HepG2 (cell line): ENCODE measurements around the gene PFKFB4. TPM values are rescaled to one million over a fixed set of nuclear protein-coding genes. Genes with fewer than 3 reads are reported as not detected.

ENCODE experiments used
- ATAC-seq: fragments of 200-7000 bp; cut with Tn5 transposase; 3 replicates; pipeline ENCODE4 v1.9.1; 2020; ENCODE audit warnings: mild to moderate bottlenecking, moderate library complexity
- BruUV-seq: library from RNA; stranded (reverse); fragments of 400-500 nt; replicated peaks from 2 replicates; lab custom pipeline; 2021; lab: Mats Ljungman, UMichigan
- CTCF ChIA-PET: fragments of 300-600 bp; formaldehyde crosslinking; extraction: SDS; loops from one replicate; lab custom pipeline; 2021; ENCODE audit warnings: low total read pairs, inconsistent platforms, low intra/inter-chr PET ratio; lab: Yijun Ruan, JAX
- POLR2A ChIA-PET: fragments of 350-600 bp; sonication (Branson Sonifier 250); formaldehyde crosslinking; loops from one replicate; lab custom pipeline; 2020; ENCODE audit warnings: antibody characterized with exemption, inconsistent platforms; lab: Yijun Ruan, JAX
- DNase-seq: peaks from one replicate; pipeline ENCODE4 v3.0.0-alpha.2; 2015; ENCODE audit warnings: low spot score
- FAIRE-seq: peaks from 3 replicates; lab custom pipeline; 2011; peaks lifted over from hg19 to GRCh38; lab: Jason Lieb, UNC
- H2AFZ ChIP-seq: one replicate; pipeline ENCODE4 v1.6.1; 2011; ENCODE audit warnings: low read length, inconsistent platforms
- H3K27ac ChIP-seq: fragments of 300-600 bp; 3 replicates; pipeline ENCODE4 v1.8.0; 2011; ENCODE audit warnings: mixed run types, mild to moderate bottlenecking, mixed read lengths, low read length, inconsistent platforms; ENCODE audit not compliant: insufficient read depth; ENCODE audit errors: extremely low read length
- H3K27me3 ChIP-seq, 2 experiments: fragments of 200-600 bp in 1 of 2; 2 replicates in 1 of 2; 3 replicates in 1 of 2; pipeline versions ENCODE4 v1.6.0 to v1.8.0; 2011; ENCODE audit warnings: low read length in 2 of 2, mild to moderate bottlenecking in 2 of 2, moderate library complexity in 2 of 2, inconsistent platforms in 1 of 2; ENCODE audit not compliant: insufficient read depth in 2 of 2, control insufficient read depth in 1 of 2
- H3K36me3 ChIP-seq, 2 experiments: fragments of 200-600 bp in 1 of 2; replicated peaks in 1 of 2; 2 replicates in 1 of 2; 3 replicates in 1 of 2; pipeline versions ENCODE4 v1.5.1 to v1.8.0; 2011; ENCODE audit warnings: low read length in 2 of 2, inconsistent platforms in 1 of 2; ENCODE audit not compliant: insufficient read depth in 2 of 2, control insufficient read depth in 1 of 2
- H3K4me1 ChIP-seq: 2 replicates; pipeline ENCODE4 v1.5.1; 2012; ENCODE audit warnings: low read length, inconsistent platforms; ENCODE audit not compliant: insufficient read depth
- H3K4me2 ChIP-seq: 2 replicates; pipeline ENCODE4 v1.6.0; 2011; ENCODE audit warnings: low read depth, low read length, inconsistent platforms
- H3K4me3 ChIP-seq, 3 experiments: fragments of 200-600 bp in 1 of 3; sonication (generic), shearing (Covaris generic) in 1 of 3; replicated peaks in 1 of 3; 2 replicates each; pipeline ENCODE4 v1.5.1; 2011 to 2016; ENCODE audit warnings: low read length in 3 of 3, inconsistent platforms in 2 of 3, low read depth in 2 of 3, mild to moderate bottlenecking in 2 of 3, control low read depth in 1 of 3, mixed read lengths in 1 of 3; ENCODE audit not compliant: insufficient read depth in 1 of 3
- H3K79me2 ChIP-seq: one replicate; pipeline ENCODE4 v1.6.1; 2011; ENCODE audit warnings: low read length, inconsistent platforms; ENCODE audit not compliant: insufficient read depth
- H3K9ac ChIP-seq: 2 replicates; pipeline ENCODE4 v1.6.0; 2011; ENCODE audit warnings: mild to moderate bottlenecking, low read depth, low read length, inconsistent platforms; ENCODE audit not compliant: insufficient read depth
- H3K9me3 ChIP-seq: 2 replicates; pipeline ENCODE4 v1.5.1; 2012; ENCODE audit warnings: mild to moderate bottlenecking, low read length
- H4K20me1 ChIP-seq: 2 replicates; pipeline ENCODE4 v1.6.0; 2011; ENCODE audit warnings: inconsistent platforms, mild to moderate bottlenecking, low read length, moderate library complexity; ENCODE audit not compliant: insufficient read depth
- HNF1A ChIP-seq, 2 experiments: sonication (generic) in 1 of 2; formaldehyde crosslinking in 1 of 2; IDR thresholded peaks; 2 replicates each; pipeline versions ENCODE4 v1.4.0 to v1.6.1; 2016 to 2020; ENCODE audit warnings: borderline replicate concordance in 1 of 2, low read depth in 1 of 2, mild to moderate bottlenecking in 1 of 2, missing genetic modification reagents in 1 of 2
- KLF13 ChIP-seq: sonication (generic); formaldehyde crosslinking; IDR thresholded peaks from 2 replicates; pipeline ENCODE4 v1.4.0; 2020; ENCODE audit warnings: mild to moderate bottlenecking, missing genetic modification reagents
- PHF20 ChIP-seq: sonication (generic); formaldehyde crosslinking; IDR thresholded peaks from 2 replicates; pipeline ENCODE4 v1.5.0; 2020; ENCODE audit warnings: mild to moderate bottlenecking, missing genetic modification reagents
- THAP9 ChIP-seq: sonication (generic); formaldehyde crosslinking; IDR thresholded peaks from 2 replicates; pipeline ENCODE4; 2020; ENCODE audit warnings: missing genetic modification reagents, mild to moderate bottlenecking, borderline replicate concordance
- ZFP1 ChIP-seq: IDR thresholded peaks from 2 replicates; pipeline ENCODE4 v1.6.1; 2016
- ZHX2 ChIP-seq, 2 experiments: sonication (generic) in 1 of 2; formaldehyde crosslinking in 1 of 2; IDR thresholded peaks; 2 replicates each; pipeline versions ENCODE4 v1.6.1 to v1.9.0; 2014 to 2022; ENCODE audit warnings: antibody characterized with exemption in 1 of 2, borderline replicate concordance in 1 of 2, inconsistent platforms in 1 of 2, low read depth in 1 of 2, missing genetic modification reagents in 1 of 2
- ZNF253 ChIP-seq: sonication (generic); formaldehyde crosslinking; IDR thresholded peaks from 2 replicates; pipeline ENCODE4 v1.8.0; 2022; ENCODE audit warnings: mild to moderate bottlenecking, missing genetic modification reagents, borderline replicate concordance
- ZNF274 ChIP-seq: sonication (generic); formaldehyde crosslinking; IDR thresholded peaks from 2 replicates; pipeline ENCODE4 v1.5.1; 2020; ENCODE audit warnings: mild to moderate bottlenecking, missing genetic modification reagents
- ZNF572 ChIP-seq: sonication (generic); formaldehyde crosslinking; IDR thresholded peaks from 2 replicates; pipeline ENCODE4 v1.5.1; 2020; ENCODE audit warnings: mild to moderate bottlenecking, missing genetic modification reagents
- ZNF580 ChIP-seq: IDR thresholded peaks from 2 replicates; pipeline ENCODE4 v1.6.1; 2016; ENCODE audit warnings: low read depth, borderline replicate concordance
- WGBS: methylation state at CpG from one replicate; pipeline ENCODE4 v1.1.6; 2017; ENCODE audit warnings: low lambda C conversion rate; 5-methylcytosine and 5-hydroxymethylcytosine counted together
- in situ Hi-C: cut with HindIII; loops from 2 replicates; pipeline ENCODE4 v1.10.0; 2017; ENCODE audit warnings: low pct_unique_long_range_greater_than_20kb; ENCODE audit not compliant: extremely low pct_ligation_motif_present
- intact Hi-C: fragments of 100-400 bp; cut with micrococcal nuclease; formaldehyde crosslinking; loops from one replicate; pipeline ENCODE4 v1.10.0; 2022; ENCODE audit not compliant: unreplicated experiment
- polyA plus RNA-seq, 8 experiments: library from polyadenylated mRNA; depleted of rRNA in 3 of 8; stranded (reverse) in 7 of 8; unstranded in 1 of 8; fragments of >200 nt; fragmentation: Illumina TruSeq in 4 of 8; extraction: Trizol in 4 of 8; gene quantifications; 2 replicates each; pipeline versions ENCODE4 v1.2.1 to v1.2.3, GENCODE V29; 2011 to 2016; ENCODE audit warnings: low read depth in 4 of 8, missing spikeins in 1 of 8, mixed read lengths in 1 of 8; ENCODE audit not compliant: insufficient read depth in 1 of 8
- total RNA-seq, 5 experiments: library from RNA; depleted of rRNA; stranded (reverse); fragments of >200 nt; fragmentation: Illumina TruSeq; extraction: Trizol; gene quantifications; 2 replicates each; pipeline ENCODE4 v1.2.3, GENCODE V29; 2016; ENCODE audit warnings: low read depth in 1 of 5

The PFKFB4 gene
- total and polyA plus RNA-seq, 2 of the 13 experiments (the other 11 are each of a cell fraction or from before 2014, with no cell fraction given) = 7.1 to 103 TPM

- POLR2A ChIA-PET = no interaction called here
- H3K36me3 ChIP-seq = peaks cover 39 to 83% of the 10 kb centered on the region in 2 experiments
- H4K20me1 ChIP-seq = no peaks in the 10 kb centered on the region
- no peak overlapping the region for H3K9ac ChIP-seq
- no TSS peak for BruUV-seq
- H3K27ac ChIP-seq = no peak overlapping the region
- H3K27me3 ChIP-seq = no peaks in the 10 kb centered on the region
- intact Hi-C loops (no loop called here), in situ Hi-C loops (no loop called here)
- H3K4me1 ChIP-seq = no peaks in the 10 kb centered on the region
- CTCF ChIA-PET = no interaction called here
- WGBS = 92% methylated on average over 2 of the region's 12 CpGs
- no peak for ATAC-seq
- DNase-seq = no peak
- no peak overlapping the region for H2AFZ ChIP-seq
- H3K9me3 ChIP-seq = no peaks in the 10 kb centered on the region
- H3K4me2 ChIP-seq = no peak overlapping the region
- H3K4me3 ChIP-seq = no peak overlapping the region
- no peak for FAIRE-seq
- H3K79me2 ChIP-seq = no peaks in the 10 kb centered on the region
- TF ChIP-seq ZNF274 (CRISPR knock-in tag) = no peak
- TF ChIP-seq KLF13 (CRISPR knock-in tag) = no peak
- no peak for TF ChIP-seq PHF20 (CRISPR knock-in tag)
- TF ChIP-seq ZNF253 = no peak
- no peak for TF ChIP-seq ZFP1
- no peak for TF ChIP-seq THAP9 (CRISPR knock-in tag)
- no peak for TF ChIP-seq ZNF572
- no peak for TF ChIP-seq ZNF580 (CRISPR knock-in tag)
- no peak for TF ChIP-seq HNF1A (IDR thresholded peaks at IDR 0.05; ENCODE audit: low read depth)
- TF ChIP-seq HNF1A (CRISPR knock-in tag; IDR thresholded peaks at IDR 0.05; ENCODE audit: borderline replicate concordance) = no peak
- TF ChIP-seq ZHX2 (IDR thresholded peaks at IDR 0.05; ENCODE audit: low read depth) = no peak
- no peak for TF ChIP-seq ZHX2 (CRISPR knock-in tag; IDR thresholded peaks at IDR 0.05; ENCODE audit: borderline replicate concordance)
These were observed 18.2 kb downstream of the PFKFB4 start for GRCh38 chr3:48538451-48538850.
